Parathyroid adenoma (tissue), 2 donors: ENCODE measurements around the gene ROR2.

Experiments
- H2AFZ ChIP-seq: fragments of 300-600 bp; sonication (generic); one replicate; pipeline ENCODE4 v1.7.0; 2017; ENCODE audit warnings: antibody characterized with exemption, mild to moderate bottlenecking
- H3K27ac ChIP-seq: fragments of 300-600 bp; sonication (generic); one replicate; pipeline ENCODE4 v1.7.0; 2017
- H3K27me3 ChIP-seq: fragments of 300-600 bp; sonication (generic); one replicate; pipeline ENCODE4 v1.7.0; 2017; ENCODE audit warnings: low read length; ENCODE audit not compliant: control insufficient read depth, insufficient read depth
- H3K36me3 ChIP-seq: fragments of 300-600 bp; sonication (generic); one replicate; pipeline ENCODE4 v1.7.0; 2017; ENCODE audit warnings: low read length; ENCODE audit not compliant: control insufficient read depth, insufficient read depth
- H3K4me1 ChIP-seq: fragments of 300-600 bp; sonication (generic); one replicate; pipeline ENCODE4 v1.7.0; 2017; ENCODE audit warnings: control low read depth
- H3K4me2 ChIP-seq: fragments of 300-600 bp; sonication (generic); one replicate; pipeline ENCODE4 v1.7.0; 2017; ENCODE audit warnings: low read length
- H3K4me3 ChIP-seq: fragments of 300-600 bp; sonication (generic); one replicate; pipeline ENCODE4 v1.7.0; 2017; ENCODE audit warnings: low read depth, low read length
- H3K79me2 ChIP-seq: fragments of 300-600 bp; sonication (generic); one replicate; pipeline ENCODE4 v1.7.0; 2017; ENCODE audit warnings: control low read depth
- H3K9ac ChIP-seq: fragments of 300-600 bp; sonication (generic); one replicate; pipeline ENCODE4 v1.7.0; 2017; ENCODE audit warnings: mild to moderate bottlenecking
- H3K9me3 ChIP-seq: fragments of 300-600 bp; sonication (generic); one replicate; pipeline ENCODE4 v1.7.0; 2017; ENCODE audit warnings: low read length; ENCODE audit not compliant: control insufficient read depth
- CTCF ChIP-seq: fragments of 300-600 bp; sonication (generic); IDR thresholded peaks from one replicate; pipeline ENCODE4 v1.7.0; 2017; ENCODE audit warnings: antibody characterized with exemption, mild to moderate bottlenecking
- donor health status: primary hyperparathyroidism.

Gene ROR2

GRCh38 chr9:91781906-91782305 is 168.1 kb downstream of the ROR2 start:
- Histone ChIP-seq H3K4me2 (no peak overlapping the region), H3K9me3 (no peaks in the 10 kb centered on the region), H3K36me3 (no peaks in the 10 kb centered on the region), H3K4me1 (no peaks in the 10 kb centered on the region), H3K79me2 (no peaks in the 10 kb centered on the region), H3K9ac (no peak overlapping the region), H3K27me3 (no peaks in the 10 kb centered on the region), H3K4me3 (no peak overlapping the region), H3K27ac (no peak overlapping the region), H2AFZ (no peak overlapping the region)
- TF ChIP-seq CTCF: no peak

- Histone ChIP-seq H3K9ac (no peak overlapping the region), H3K79me2 (no peaks in the 10 kb centered on the region), H3K36me3 (no peaks in the 10 kb centered on the region), H2AFZ (no peak overlapping the region), H3K4me3 (no peak overlapping the region), H3K4me2 (no peak overlapping the region), H3K4me1 (no peaks in the 10 kb centered on the region), H3K27me3 (no peaks in the 10 kb centered on the region), H3K27ac (no peak overlapping the region), H3K9me3 (no peaks in the 10 kb centered on the region)
- no peak for TF ChIP-seq CTCF
Observed at GRCh38 chr9:91781116-91781515, 168.9 kb downstream of the ROR2 start.

- Histone ChIP-seq H3K4me2 (no peak overlapping the region), H3K79me2 (no peaks in the 10 kb centered on the region), H3K27me3 (no peaks in the 10 kb centered on the region), H2AFZ (no peak overlapping the region), H3K4me3 (no peak overlapping the region), H3K9ac (no peak overlapping the region), H3K36me3 (no peaks in the 10 kb centered on the region), H3K27ac (no peak overlapping the region), H3K9me3 (no peaks in the 10 kb centered on the region), H3K4me1 (peaks cover 2% of the 10 kb centered on the region)
- no peak for TF ChIP-seq CTCF
Observed at GRCh38 chr9:91778031-91778430, 172.0 kb downstream of the ROR2 start.

GRCh38 chr9:91777292-91777830 is 172.7 kb downstream of the ROR2 start:
- no peak for TF ChIP-seq CTCF
- Histone ChIP-seq H3K27ac (no peak overlapping the region), H3K36me3 (no peaks in the 10 kb centered on the region), H3K9me3 (no peaks in the 10 kb centered on the region), H3K4me3 (no peak overlapping the region), H3K27me3 (no peaks in the 10 kb centered on the region), H3K79me2 (no peaks in the 10 kb centered on the region), H3K9ac (no peak overlapping the region), H3K4me2 (no peak overlapping the region), H3K4me1 (peaks cover 2% of the 10 kb centered on the region), H2AFZ (no peak overlapping the region)
